CD4-positive, alpha-beta T cell treated with Interleukin-17A for 1 hour (primary cell): ENCODE results near the gene LIF.
A peak's percentile ranks its signal among the peaks of the same experiment; 100 is the strongest.
"Not testable (repeated sequence)": the region's sequence is repeated elsewhere in the genome, so short reads cannot be mapped to it uniquely, and the experiment has no call there.

Experiments
- DNase-seq: peaks from one replicate; pipeline ENCODE4 v3.0.0-alpha.2; 2020

LIF gene

GRCh38 chr22:30204015-30204741 lies 42.4 kb downstream of the LIF start:
- no peak for DNase-seq

DNA sequence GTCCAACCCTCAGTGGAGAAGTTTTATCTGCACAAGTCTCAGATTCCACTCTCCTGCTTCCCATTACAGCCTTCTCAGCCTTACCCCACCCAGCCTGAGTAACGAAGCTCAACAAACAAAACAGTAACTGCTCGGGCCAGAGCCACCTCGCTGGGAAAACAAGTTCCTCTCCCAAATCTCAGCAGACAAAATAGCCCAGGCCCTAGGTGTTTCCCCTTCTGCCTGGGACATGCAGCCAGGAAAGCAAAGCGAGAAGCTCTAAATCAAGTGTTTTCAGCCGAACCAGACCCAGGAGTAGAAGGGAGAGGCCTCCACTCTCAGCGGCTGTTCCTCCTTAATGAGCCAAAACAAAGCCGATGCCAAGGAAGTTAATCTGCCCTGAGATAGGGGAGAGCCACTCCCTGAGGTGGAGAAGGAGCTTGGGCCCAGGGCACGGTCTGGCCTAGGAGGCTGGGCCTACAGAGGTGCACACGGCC lies 44.0 kb downstream of the LIF start:
- DNase-seq: no peak

DNA sequence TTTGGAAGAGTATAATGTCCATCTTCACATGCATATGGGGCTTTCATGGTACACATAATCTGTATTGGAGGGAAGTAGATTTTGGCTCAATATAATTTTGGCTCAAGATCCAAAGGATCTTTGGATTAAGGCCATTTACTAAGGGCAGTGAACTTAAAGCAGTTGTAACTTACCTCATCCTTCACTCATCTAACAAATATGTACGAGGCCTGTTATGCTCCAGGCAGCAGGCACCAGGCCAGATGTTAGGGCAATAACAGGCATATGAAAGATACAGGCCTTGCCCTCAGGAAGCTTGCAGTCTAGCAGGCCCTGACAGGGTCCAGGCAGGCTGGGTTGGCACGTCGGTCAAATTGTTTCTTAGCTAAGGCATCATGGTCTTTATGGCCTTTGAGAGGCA lies 44.6 kb downstream of the LIF start:
- no peak for DNase-seq

GRCh38 chr22:30200905-30201304 lies 45.7 kb downstream of the LIF start:
- not testable (repeated sequence) for DNase-seq

DNA sequence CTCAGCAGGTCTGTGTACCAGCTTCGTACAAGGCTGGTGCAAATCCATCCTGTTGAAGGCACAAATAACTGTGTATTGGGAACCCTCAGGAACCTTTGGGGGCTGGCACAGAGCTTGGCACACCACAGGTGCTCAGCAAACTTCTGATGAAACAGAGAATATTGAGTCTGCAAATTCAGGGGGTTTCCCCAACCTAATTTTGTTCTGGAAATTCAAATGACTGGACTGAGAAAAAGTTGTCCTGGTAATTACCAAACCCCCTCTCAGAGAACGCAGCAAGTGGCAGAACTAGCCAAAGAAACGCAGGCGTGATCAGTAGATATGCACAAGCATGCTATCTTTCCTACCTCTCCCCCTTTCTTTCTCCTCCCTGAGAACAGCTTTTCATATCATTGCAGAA lies 47.6 kb downstream of the LIF start:
- DNase-seq: no peak

DNA sequence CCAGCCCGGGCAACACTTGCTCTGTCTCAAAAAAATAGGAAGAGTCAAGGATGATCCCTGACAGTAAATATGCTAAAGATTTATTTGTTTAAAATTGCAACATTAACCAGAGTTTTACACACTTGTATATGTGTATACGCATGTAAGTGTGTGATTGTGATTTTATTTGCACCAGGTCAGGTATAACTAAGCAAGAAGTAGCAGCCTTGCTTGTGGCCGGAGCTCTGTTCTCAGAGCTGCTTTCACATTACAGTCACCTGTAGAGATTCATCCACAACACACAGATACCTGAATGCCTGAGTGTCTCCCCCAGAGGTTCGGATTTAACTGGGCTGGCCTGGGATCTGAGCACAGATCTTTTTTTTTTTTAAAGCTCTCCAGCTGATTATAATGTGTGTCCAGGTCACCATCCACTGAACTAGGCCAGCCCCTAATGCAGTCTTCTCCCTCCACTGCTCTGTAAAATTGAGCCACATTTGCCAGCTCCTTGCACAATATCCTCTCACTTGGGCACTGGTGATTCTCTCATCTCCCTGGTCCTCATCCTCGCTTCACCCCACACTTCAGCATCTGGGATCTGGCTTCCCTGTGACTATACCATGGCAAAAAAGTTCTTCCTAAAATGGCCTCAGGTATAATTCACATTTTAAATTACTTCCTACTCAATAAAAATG lies 48.3 kb downstream of the LIF start:
- DNase-seq: no peak

DNA sequence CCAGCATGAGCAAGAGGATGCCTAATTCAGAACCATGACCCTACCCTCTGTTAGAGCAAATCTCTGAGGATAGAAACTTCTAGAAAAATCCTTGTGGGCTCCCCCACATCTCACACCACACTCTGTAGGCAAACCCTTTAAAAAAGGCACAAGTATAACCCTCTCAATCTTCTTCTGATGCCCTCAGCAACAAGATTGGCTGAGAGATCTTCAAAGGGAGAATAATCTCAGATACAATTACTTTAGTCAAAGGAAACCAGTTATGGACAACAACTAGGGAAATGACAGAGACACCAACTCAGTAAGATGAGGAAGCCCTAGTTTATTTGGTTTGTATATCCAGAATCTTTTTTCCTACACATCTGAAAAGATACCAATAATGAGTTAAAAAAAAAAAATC lies 49.2 kb downstream of the LIF start:
- no peak for DNase-seq

DNA sequence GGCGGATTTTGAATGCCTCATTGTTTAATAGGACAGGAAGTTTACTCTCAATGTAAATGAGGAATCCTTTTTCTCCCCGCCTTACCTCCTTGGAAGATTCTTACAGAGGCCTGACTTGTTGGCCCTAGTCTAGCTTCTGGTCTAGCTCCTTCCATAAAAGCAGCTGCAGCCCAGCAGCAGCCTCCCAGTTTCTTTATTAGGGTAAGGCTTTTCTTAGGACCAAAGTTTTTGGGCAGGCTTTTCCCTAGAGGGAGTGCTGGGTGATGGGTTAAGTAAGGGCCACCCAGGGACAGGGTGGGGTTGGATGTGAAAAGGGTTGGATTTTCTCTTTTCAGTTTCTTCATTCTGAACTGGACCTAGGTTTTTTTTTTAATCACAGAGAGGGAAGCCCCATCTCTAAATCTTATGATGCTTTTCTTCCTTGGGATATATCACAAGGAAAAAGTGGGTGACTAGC lies 49.7 kb downstream of the LIF start:
- no peak for DNase-seq

- DNase-seq: peak; percentile 47
Measured at GRCh38 chr22:30196141-30196879, 50.2 kb downstream of the LIF start.

- DNase-seq: no peak
Measured at GRCh38 chr22:30195245-30196140, 51.1 kb downstream of the LIF start.

- DNase-seq: no peak
Measured at GRCh38 chr22:30193031-30193775, 53.4 kb downstream of the LIF start.

GRCh38 chr22:30192427-30192826 lies 54.1 kb downstream of the LIF start:
- no peak for DNase-seq

DNA sequence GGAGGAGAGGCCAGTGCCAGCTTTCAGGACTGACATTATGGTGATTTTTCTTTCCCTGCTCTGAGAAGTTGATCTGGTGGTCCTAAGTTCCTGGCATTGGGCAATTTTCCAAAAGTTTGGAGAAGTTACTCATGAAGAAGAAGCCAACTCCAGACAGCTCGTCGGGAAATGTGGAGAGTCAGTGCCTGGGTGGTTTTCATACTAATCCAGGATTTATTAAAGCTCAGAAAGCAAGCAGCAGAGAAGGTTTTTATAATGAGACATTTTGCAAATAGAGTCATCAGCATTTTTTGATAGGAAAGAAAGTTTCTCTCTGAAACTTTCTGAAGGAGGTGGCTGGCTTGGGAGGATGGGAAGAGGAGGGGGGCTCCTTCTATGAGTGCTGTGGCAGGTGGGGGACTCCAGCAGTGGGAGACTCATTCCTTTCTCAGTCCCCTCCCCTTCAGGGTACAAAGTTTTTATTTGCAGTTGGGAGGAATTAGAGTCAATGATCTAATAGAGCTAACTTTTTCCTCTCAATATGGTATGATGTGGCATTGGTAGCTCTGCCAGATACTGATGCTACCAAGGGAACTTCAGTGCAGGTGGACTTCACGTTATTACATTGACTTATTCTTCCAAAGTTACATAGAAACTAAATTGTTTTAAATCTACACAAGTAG lies 55.4 kb downstream of the LIF start:
- DNase-seq: no peak

- DNase-seq: no peak
Measured at GRCh38 chr22:30190574-30190973, 56.0 kb downstream of the LIF start.
